T-helper 2 cell treated with Interferon-gamma antibody and Interleukin-4, amounts not matched to agents 5 μg/mL and 100 μg/mL, for 36 hours (primary cell): ENCODE measurements around the gene HCCS.
"Not testable (repeated sequence)": the region's sequence is repeated elsewhere in the genome, so short reads cannot be mapped to it uniquely, and the experiment has no call there.

Experiments
- DNase-seq: peaks from one replicate; pipeline ENCODE4 v3.0.0; 2021; ENCODE audit warnings: low spot score
- H3K27ac Mint-ChIP-seq: one replicate; pipeline ENCODE4 v1.8.0; 2021; ENCODE audit warnings: mild to moderate bottlenecking, mixed read lengths
- H3K27me3 Mint-ChIP-seq: one replicate; pipeline ENCODE4 v1.8.0; 2021; ENCODE audit warnings: low read depth, mixed read lengths
- H3K36me3 Mint-ChIP-seq: one replicate; pipeline ENCODE4 v1.8.0; 2021; ENCODE audit warnings: low read depth, mixed read lengths
- H3K4me1 Mint-ChIP-seq: one replicate; pipeline ENCODE4 v1.8.0; 2021; ENCODE audit warnings: low read depth, mixed read lengths
- H3K4me3 Mint-ChIP-seq: one replicate; pipeline ENCODE4 v1.8.0; 2022; ENCODE audit warnings: mild to moderate bottlenecking, moderate library complexity, mixed read lengths
- H3K9me3 Mint-ChIP-seq: one replicate; pipeline ENCODE4 v1.8.0; 2021; ENCODE audit warnings: mixed read lengths

Gene HCCS

DNA sequence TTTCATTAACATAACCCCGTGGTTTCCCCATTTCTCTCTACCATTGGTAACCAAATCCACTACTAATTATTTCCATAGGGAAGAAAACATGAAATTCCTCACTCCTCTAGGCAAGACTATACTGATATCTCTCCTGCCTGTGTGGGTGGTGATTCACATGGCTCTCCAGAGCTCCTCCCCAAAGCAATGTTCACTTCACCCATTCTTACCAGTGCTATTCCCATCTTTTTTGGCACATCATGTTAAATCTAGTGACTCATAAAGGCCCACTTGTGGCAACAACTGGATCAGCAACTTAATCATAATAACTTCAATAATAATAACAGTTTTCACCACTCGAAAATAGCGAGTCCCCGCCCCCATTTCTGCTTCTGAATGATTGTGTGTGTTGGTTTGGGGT is 6.1 kb upstream of the HCCS start:
- no peak for DNase-seq
- H3K36me3 Mint-ChIP-seq: no peaks in the 10 kb centered on the region
- H3K9me3 Mint-ChIP-seq: no peaks in the 10 kb centered on the region
- H3K4me1 Mint-ChIP-seq: no peaks in the 10 kb centered on the region
- H3K27ac Mint-ChIP-seq: no peak overlapping the region
- H3K27me3 Mint-ChIP-seq: no peaks in the 10 kb centered on the region
- H3K4me3 Mint-ChIP-seq: no peak overlapping the region

DNA sequence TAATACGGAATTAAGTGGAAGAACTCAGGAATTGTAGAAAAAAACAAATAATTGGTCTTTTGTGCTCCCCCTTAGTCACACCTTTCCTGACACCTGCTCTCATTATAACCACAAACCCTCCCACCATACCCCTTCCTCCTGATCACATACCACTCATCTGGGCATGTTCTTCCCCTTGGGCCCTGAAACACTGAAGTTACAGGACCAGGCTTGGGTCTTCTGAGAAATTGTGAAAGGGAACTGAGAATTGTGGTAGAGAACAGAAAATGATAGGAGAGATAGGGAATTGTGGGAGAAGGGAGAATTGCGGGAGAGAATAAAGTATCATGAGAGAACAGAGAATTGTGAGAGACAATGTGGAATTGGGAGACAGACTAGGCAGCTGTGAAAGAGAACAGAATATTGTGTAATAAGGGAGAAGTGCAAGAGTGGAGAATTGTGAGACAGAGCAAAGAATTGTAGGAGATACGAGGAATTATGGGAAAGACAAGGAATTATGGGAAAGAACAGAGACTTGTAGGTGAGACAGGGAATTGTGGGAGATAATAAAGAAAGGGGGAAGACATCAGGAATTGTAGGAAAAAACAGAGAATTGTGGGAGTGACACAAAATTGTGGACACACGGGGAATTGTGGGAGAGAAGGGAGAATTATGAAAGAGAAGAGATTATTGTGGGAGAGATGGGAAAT is 2.7 kb upstream of the HCCS start:
- no peaks in the 10 kb centered on the region for H3K36me3 Mint-ChIP-seq
- peaks cover 3% of the 10 kb centered on the region for H3K4me1 Mint-ChIP-seq
- no peaks in the 10 kb centered on the region for H3K27me3 Mint-ChIP-seq
- H3K27ac Mint-ChIP-seq: no peak overlapping the region
- no peaks in the 10 kb centered on the region for H3K9me3 Mint-ChIP-seq
- no peak overlapping the region for H3K4me3 Mint-ChIP-seq
- no peak for DNase-seq

DNA sequence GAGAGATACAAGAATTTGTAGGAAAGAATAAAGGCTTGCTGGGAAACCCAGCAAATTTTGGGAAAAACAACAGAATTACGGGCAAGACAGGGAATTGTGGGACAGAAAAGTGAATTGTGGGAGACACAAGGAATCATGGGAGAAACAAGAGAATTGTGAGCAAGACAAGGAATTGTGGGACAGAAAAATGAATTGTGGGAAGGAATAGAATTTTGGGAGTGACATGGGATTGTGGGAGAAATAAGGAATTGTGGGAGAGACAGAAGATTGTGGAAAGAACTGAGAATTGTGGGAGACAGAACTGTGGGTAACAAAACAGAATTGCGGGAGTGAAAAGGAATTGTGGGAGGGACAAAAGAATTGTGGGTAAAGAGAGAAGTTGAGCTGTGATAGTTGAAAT is 1.2 kb upstream of the HCCS start:
- H3K27me3 Mint-ChIP-seq: no peaks in the 10 kb centered on the region
- H3K4me3 Mint-ChIP-seq: no peak overlapping the region

DNA sequence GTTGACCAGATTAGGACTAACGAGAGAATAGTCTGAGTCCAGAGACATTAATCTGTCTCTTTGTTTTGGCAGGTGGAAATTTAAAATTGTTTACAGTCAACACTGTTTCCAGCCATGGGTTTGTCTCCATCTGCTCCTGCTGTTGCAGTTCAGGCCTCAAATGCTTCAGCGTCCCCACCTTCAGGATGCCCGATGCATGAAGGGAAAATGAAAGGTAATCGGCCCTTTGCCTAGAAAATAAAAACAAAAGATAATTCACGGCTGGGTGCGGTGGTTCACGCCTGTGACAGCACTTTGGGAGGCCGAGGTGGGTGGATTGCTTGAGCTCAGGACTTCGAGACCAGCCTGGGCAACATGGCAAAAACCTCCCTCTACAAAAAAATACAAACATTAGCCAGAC is 815 bp downstream of the HCCS start:
- peaks cover 15% of the 10 kb centered on the region for H3K36me3 Mint-ChIP-seq
- no peak overlapping the region for H3K4me3 Mint-ChIP-seq
- DNase-seq: no peak
- no peaks in the 10 kb centered on the region for H3K27me3 Mint-ChIP-seq
- no peaks in the 10 kb centered on the region for H3K9me3 Mint-ChIP-seq
- peak overlapping the region; percentile 96 for H3K27ac Mint-ChIP-seq
- peaks cover 7% of the 10 kb centered on the region for H3K4me1 Mint-ChIP-seq

More for the DNA sequence above, 1.2 kb upstream of the HCCS start:
- Mint-ChIP-seq H3K27ac (no peak overlapping the region), H3K9me3 (no peaks in the 10 kb centered on the region), H3K4me1 (peaks cover 7% of the 10 kb centered on the region), H3K36me3 (peaks cover 3% of the 10 kb centered on the region)
- no peak for DNase-seq

DNA sequence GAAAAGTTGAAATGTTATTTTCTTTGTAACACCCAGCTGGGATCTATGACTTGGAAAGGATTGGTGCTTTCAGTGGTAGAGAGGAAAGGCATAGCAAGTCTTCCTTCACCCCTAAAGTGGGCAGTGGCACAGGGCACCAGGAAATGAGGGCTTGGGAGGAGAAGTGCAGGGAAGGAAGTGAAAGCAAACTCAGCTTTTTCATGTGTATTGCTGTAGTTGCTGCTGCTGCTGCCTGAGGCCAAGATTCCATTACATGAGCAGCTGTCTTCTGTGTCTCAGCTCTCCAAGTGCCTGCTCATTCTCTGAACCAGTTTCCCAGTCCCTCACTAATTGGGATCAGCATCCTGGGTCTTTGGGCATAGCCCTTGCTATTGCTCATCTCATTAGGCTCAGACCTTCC is 2.6 kb downstream of the HCCS start:
- Mint-ChIP-seq H3K9me3 (no peaks in the 10 kb centered on the region), H3K27ac (peak overlapping the region; percentile 56), H3K4me1 (peaks cover 7% of the 10 kb centered on the region), H3K4me3 (peak overlapping the region; percentile 55), H3K36me3 (peaks cover 22% of the 10 kb centered on the region), H3K27me3 (no peaks in the 10 kb centered on the region)
- DNase-seq: no peak

DNA sequence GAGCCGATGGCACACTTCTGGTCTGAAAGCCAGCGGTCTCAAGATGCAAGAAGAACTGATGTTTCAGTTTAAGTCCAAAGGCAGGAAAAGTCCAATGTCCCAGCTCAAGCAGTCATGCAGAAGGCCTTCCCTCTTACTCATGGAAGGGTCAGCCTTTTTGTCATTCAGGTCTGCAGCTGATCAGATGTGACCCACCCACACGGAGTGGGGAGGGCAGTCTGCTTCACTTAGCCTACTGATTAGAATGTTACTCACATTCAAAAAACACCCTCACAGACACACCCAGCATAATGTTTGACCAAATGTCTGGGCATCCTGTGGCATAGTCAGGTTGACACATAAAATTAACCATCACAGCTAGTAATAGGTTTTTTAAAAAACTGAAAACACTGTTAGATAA is 6.6 kb downstream of the HCCS start:
- no peak for DNase-seq
- H3K27me3 Mint-ChIP-seq: no peaks in the 10 kb centered on the region
- no peak overlapping the region for H3K4me3 Mint-ChIP-seq
- H3K9me3 Mint-ChIP-seq: no peaks in the 10 kb centered on the region
- no peak overlapping the region for H3K27ac Mint-ChIP-seq
- H3K4me1 Mint-ChIP-seq: peaks cover 5% of the 10 kb centered on the region
- H3K36me3 Mint-ChIP-seq: peaks cover 41% of the 10 kb centered on the region

DNA sequence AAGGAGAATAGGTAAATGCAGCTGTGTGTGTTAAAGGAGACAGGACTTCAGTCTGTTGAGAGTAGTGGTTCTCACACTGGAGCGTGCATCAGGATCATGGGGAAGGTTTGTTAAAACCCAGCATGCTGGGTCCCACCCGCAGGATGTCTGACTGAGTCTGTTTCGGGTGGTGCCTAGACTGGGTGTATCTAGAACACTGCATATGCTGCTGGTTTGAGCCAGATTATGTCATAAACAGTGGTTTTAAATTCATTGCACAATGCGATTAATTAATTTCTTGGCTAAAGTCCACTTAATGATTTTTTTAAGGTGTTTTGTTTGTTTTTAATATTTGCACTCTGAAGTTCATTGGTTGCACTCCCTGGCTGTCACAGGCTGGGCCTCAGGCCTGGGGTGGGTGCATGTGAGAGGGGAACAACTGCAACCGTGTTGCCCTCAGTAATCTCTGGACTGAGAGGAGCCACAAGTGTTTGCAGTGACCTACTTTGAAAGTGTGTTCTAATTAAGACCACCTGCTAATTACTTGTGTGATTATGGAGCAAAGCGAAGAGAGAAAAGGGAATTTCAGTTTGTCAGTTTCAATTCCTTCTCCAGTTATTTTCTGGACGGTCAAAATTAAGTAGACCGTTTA is 8.3 kb downstream of the HCCS start:
- H3K27me3 Mint-ChIP-seq: no peaks in the 10 kb centered on the region
- H3K27ac Mint-ChIP-seq: no peak overlapping the region

DNA sequence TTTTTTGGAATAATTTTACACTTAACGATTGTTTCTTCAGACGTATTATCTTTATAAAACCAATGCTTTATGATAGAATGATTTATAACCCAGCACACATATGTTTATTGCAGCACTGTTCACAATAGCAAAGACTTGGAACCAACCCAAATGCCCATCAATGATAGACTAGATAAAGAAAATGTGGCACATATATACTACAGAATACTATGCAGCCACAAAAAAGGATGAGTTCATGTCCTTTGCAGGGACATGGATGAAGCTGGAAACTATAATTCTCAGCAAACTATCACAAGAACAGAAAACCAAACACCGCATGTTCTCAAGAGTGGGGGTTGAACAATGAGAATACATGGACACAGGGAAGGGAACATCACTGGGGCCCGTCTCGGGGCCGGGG is 12.0 kb downstream of the HCCS start:
- H3K9me3 Mint-ChIP-seq, H3K27me3 Mint-ChIP-seq, DNase-seq, H3K4me1 Mint-ChIP-seq, H3K4me3 Mint-ChIP-seq, H3K27ac Mint-ChIP-seq: not testable (repeated sequence)
- H3K36me3 Mint-ChIP-seq: peaks cover 25% of the 10 kb centered on the region

More for the DNA sequence above, 8.3 kb downstream of the HCCS start:
- no peak for DNase-seq
- no peaks in the 10 kb centered on the region for H3K9me3 Mint-ChIP-seq
- H3K4me1 Mint-ChIP-seq: no peaks in the 10 kb centered on the region
- peaks cover 42% of the 10 kb centered on the region for H3K36me3 Mint-ChIP-seq
- H3K4me3 Mint-ChIP-seq: no peak overlapping the region

DNA sequence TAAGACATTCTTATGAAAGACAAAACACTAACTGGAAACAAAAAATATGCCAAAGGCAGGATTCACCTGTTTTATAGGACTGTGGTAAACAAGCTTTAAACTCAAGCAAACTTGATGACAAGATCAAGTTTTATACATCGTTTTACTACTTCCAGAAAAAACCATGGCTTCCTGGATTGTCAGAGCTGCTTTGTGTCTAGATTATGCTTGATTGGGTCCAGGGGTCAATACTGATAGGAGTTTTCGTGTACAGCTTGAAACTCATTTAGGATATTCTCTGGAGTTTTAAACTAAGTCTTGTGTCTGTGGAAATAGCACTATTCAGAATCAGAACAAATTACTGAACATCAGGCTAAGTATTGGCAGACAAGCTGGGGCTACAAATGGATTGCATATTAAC is 13.0 kb downstream of the HCCS start:
- H3K4me1 Mint-ChIP-seq: no peaks in the 10 kb centered on the region
- no peak overlapping the region for H3K4me3 Mint-ChIP-seq
- no peaks in the 10 kb centered on the region for H3K27me3 Mint-ChIP-seq
- DNase-seq: no peak
- H3K27ac Mint-ChIP-seq: no peak overlapping the region
- H3K36me3 Mint-ChIP-seq: peaks cover 20% of the 10 kb centered on the region
- no peaks in the 10 kb centered on the region for H3K9me3 Mint-ChIP-seq

DNA sequence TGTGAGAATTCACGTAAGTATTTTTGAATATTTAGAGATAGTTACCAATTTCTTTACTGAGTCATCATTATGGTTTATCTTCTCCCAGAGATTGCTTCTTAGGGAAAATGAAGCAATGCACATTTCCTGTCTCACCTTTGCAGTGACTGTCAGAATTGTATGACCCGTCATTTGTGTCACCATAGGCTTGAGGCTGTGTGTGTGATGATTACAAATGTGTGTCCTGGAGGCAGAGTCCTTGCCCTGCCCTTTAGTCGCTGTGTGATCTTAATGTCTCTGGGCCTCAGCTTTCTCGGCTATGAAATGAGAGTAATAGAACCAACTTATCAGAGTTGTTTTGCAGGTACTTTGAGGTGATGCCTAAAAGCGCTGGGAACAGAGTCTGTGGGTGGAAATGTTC is 13.9 kb downstream of the HCCS start:
- H3K9me3 Mint-ChIP-seq: no peaks in the 10 kb centered on the region
- H3K27ac Mint-ChIP-seq: no peak overlapping the region
- no peak overlapping the region for H3K4me3 Mint-ChIP-seq
- H3K36me3 Mint-ChIP-seq: peaks cover 13% of the 10 kb centered on the region
- no peaks in the 10 kb centered on the region for H3K27me3 Mint-ChIP-seq
- DNase-seq: no peak
- no peaks in the 10 kb centered on the region for H3K4me1 Mint-ChIP-seq

DNA sequence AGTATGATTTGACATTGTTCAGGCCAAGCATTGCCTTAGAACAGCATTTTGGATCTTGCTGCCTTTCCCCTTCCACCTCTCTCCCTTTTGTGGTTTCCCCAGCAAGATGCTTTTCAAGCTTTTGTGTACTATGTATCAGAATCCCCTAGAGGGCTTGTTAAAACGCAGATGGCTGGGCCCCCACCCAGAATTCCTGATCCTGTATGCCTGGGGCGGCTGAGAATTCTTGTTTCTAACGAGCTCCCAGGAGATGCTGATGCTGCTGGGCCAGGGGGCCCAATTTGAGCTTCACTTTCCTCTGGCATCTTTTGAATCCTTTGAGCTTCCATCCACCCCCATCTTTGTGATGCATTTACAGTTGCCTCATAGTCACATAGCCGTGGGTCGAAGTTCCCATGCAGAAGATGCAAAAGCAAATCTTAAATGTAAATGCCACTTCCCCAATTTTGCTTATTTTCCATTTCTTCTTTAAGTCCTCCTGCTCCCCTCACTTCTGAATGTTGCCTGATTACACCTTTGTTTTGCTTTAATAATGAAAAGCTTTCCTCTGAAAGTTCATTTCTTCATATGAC is 18.5 kb downstream of the HCCS start:
- no peaks in the 10 kb centered on the region for H3K27me3 Mint-ChIP-seq

DNA sequence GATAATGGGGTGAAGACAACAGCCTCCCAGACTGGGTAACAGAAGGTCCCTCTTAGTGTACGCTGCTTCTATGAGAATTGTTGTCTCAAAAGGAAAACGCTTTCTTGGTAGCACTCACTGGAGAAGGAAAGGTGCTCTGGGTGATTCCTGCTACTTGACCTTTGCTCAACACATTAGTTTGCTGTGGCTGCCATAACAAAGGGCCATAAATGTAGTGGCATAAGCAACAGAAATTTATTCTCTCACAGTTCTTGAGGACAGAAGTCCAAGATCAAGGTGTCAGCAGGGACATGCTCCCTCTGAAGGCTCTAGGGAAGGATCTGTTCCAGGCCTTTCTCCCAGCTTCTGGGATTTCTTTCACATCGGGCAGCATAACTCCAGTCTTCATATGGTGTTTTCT is 19.0 kb downstream of the HCCS start:
- Mint-ChIP-seq H3K27ac (no peak overlapping the region), H3K36me3 (no peaks in the 10 kb centered on the region), H3K27me3 (no peaks in the 10 kb centered on the region), H3K4me3 (no peak overlapping the region), H3K4me1 (no peaks in the 10 kb centered on the region), H3K9me3 (no peaks in the 10 kb centered on the region)
- no peak for DNase-seq

More for the DNA sequence above, 18.5 kb downstream of the HCCS start:
- no peak for DNase-seq
- Mint-ChIP-seq H3K36me3 (no peaks in the 10 kb centered on the region), H3K4me3 (no peak overlapping the region), H3K4me1 (no peaks in the 10 kb centered on the region), H3K9me3 (no peaks in the 10 kb centered on the region), H3K27ac (no peak overlapping the region)

DNA sequence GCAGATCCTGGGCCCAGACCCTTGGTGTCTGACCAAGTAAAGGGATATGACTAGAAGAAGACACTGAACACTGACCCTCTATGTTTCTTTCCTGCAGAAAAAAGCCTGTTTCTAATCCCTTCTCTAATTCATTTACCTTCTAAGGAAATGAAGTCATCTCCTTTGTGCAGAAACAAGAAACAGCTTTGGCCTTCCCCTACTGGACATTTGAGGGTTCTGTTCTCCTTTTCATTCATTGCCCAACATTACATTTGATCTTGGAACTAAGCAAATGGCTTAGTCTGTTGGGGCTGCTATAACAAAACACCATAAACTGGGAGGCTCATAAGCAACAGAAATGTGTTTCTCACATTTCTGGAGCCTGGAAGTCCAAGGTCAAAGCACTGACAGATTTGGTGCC is 20.0 kb downstream of the HCCS start:
- no peak overlapping the region for H3K27ac Mint-ChIP-seq
- no peaks in the 10 kb centered on the region for H3K36me3 Mint-ChIP-seq
- no peaks in the 10 kb centered on the region for H3K4me1 Mint-ChIP-seq
- no peaks in the 10 kb centered on the region for H3K9me3 Mint-ChIP-seq
- DNase-seq: no peak
- H3K27me3 Mint-ChIP-seq: no peaks in the 10 kb centered on the region
- H3K4me3 Mint-ChIP-seq: no peak overlapping the region

DNA sequence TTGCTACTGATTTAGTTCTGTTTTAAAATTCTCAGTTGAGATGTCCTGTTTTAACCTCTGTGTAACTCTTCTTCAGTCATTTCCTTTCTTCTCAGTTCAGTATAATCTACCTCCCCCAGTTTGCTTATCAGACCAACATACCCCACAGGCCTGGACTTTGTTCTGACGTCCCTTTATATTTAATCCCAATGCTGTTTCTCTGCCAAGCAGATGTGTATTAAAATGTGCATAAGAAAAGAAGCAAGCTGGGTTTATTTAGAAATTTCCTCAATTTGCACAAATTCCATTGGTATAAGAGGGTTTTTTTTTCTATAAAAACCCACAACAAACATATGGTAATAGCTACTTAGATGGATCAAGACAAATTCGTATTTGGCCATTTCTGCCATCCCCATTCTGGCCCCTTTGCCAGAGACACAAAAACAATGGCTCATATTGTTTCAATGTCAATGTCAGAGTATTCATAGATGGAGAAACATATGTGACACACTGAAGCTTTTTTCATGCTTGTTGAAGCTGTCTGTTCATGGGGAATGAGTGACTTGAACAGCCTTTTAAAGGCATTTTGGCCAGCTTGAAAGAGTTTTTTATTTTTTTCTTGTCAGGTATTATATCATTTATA is 24.5 kb downstream of the HCCS start:
- Mint-ChIP-seq H3K4me1 (no peaks in the 10 kb centered on the region), H3K36me3 (no peaks in the 10 kb centered on the region), H3K9me3 (no peaks in the 10 kb centered on the region), H3K4me3 (no peak overlapping the region), H3K27me3 (peaks cover 5% of the 10 kb centered on the region), H3K27ac (no peak overlapping the region)
- DNase-seq: no peak
